Smooth muscle cell (in vitro differentiated cells): ENCODE measurements around the gene TMEM175. TPM values are rescaled to one million over a fixed set of nuclear protein-coding genes. Genes with fewer than 3 reads are reported as not detected.

Experiments used
- DNase-seq: peaks from one replicate; lab custom pipeline; 2025; ENCODE audit not compliant: unreplicated experiment; lab: John Stamatoyannopoulos, UW
- H2AFZ ChIP-seq: fragments of 200-600 bp; sonication (generic); 2 replicates; pipeline ENCODE4 v1.6.0; 2016; ENCODE audit warnings: antibody characterized with exemption, low read depth, mild to moderate bottlenecking
- H3F3A ChIP-seq: fragments of 200-600 bp; sonication (generic); 2 replicates; pipeline ENCODE4 v1.6.0; 2017; ENCODE audit warnings: antibody characterized with exemption, low read depth
- H3K27ac ChIP-seq: fragments of 200-600 bp; sonication (generic); 2 replicates; pipeline ENCODE4 v1.5.1; 2016; ENCODE audit warnings: low read depth, mild to moderate bottlenecking
- H3K27me3 ChIP-seq: fragments of 200-600 bp; sonication (generic); 2 replicates; pipeline ENCODE4 v1.6.1; 2016; ENCODE audit warnings: low read depth, mild to moderate bottlenecking
- H3K36me3 ChIP-seq: fragments of 200-600 bp; sonication (generic); 2 replicates; pipeline ENCODE4 v1.5.1; 2016; ENCODE audit warnings: low read depth
- H3K4me1 ChIP-seq: fragments of 200-600 bp; sonication (generic); 2 replicates; pipeline ENCODE4 v1.5.1; 2016; ENCODE audit warnings: low read depth
- H3K4me2 ChIP-seq: fragments of 200-600 bp; sonication (generic); 2 replicates; pipeline ENCODE4 v1.6.0; 2016; ENCODE audit warnings: mild to moderate bottlenecking
- H3K4me3 ChIP-seq: fragments of 200-600 bp; sonication (generic); 2 replicates; pipeline ENCODE4 v1.5.1; 2016; ENCODE audit warnings: mild to moderate bottlenecking
- H3K79me2 ChIP-seq: fragments of 200-600 bp; sonication (generic); 2 replicates; pipeline ENCODE4 v1.6.0; 2016; ENCODE audit warnings: low read depth, mild to moderate bottlenecking
- H3K9ac ChIP-seq: fragments of 200-600 bp; sonication (generic); 2 replicates; pipeline ENCODE4 v1.6.0; 2016; ENCODE audit warnings: low read depth
- H3K9me3 ChIP-seq: fragments of 200-600 bp; sonication (generic); replicated peaks from 2 replicates; pipeline ENCODE4 v1.5.1; 2016; ENCODE audit warnings: low read depth
- H4K20me1 ChIP-seq: fragments of 200-600 bp; sonication (generic); 2 replicates; pipeline ENCODE4 v1.6.0; 2016; ENCODE audit warnings: low read depth
- CTCF ChIP-seq: fragments of 200-600 bp; sonication (generic); IDR thresholded peaks from 2 replicates; pipeline ENCODE4 v1.5.1; 2017; ENCODE audit warnings: borderline replicate concordance, mild to moderate bottlenecking, antibody characterized with exemption; ENCODE audit not compliant: insufficient read depth, poor library complexity, severe bottlenecking
- WGBS: methylation state at CpG from one replicate; pipeline ENCODE4 v1.1.7; 2016; ENCODE audit warnings: low lambda C conversion rate; 5-methylcytosine and 5-hydroxymethylcytosine counted together
- polyA plus RNA-seq: library from polyadenylated mRNA; unstranded; fragments of >200 nt; fragmentation: Nextera tagmentation; extraction: Ambion mirVana; gene quantifications from 2 replicates; pipeline ENCODE4 v1.2.1, GENCODE V29; 2016
- total RNA-seq: library from RNA; depleted of rRNA; stranded (reverse); fragments of >200 nt; gene quantifications from 2 replicates; pipeline ENCODE4 v1.2.3, GENCODE V29; 2014

Gene TMEM175
- total and polyA plus RNA-seq, 2 experiments from 2014 or later: 20.6 to 27.6 TPM

DNA sequence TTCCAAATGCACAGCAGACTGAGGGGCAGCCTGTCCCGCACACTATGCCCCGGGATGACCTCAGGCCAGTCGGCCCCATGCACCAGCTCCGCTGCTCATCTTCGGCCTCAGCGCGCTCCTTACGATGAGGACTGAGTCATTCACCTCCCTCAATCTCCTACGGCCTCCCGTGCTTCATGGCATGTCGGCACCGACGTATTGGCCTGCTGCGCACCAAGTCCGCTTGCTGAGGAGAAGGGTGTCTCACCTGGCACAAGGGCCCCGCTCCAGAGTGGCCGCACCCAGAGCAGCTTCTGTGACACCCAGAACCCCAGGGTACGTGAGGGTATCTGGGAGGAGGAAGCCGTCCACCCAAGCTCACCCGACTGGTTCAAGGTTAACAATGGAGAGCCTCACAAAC lies 35.6 kb upstream of the TMEM175 start:
- Histone ChIP-seq H3K79me2 (no peaks in the 10 kb centered on the region), H3K4me1 (no peaks in the 10 kb centered on the region), H3K4me2 (no peak overlapping the region), H3K27ac (no peak overlapping the region), H3K4me3 (no peak overlapping the region), H3K9ac (no peak overlapping the region), H3K9me3 (no peaks in the 10 kb centered on the region), H2AFZ (no peak overlapping the region), H3K36me3 (no peaks in the 10 kb centered on the region), H3K27me3 (no peaks in the 10 kb centered on the region), H4K20me1 (peaks cover 38% of the 10 kb centered on the region), H3F3A (no peaks in the 10 kb centered on the region)
- TF ChIP-seq CTCF: no peak
- no peak for DNase-seq
- 95% methylated on average over 20 of the region's 20 CpGs for WGBS

- Histone ChIP-seq H4K20me1 (peaks cover 52% of the 10 kb centered on the region), H3K27ac (no peak overlapping the region)
- WGBS: 97% methylated on average over 15 of the region's 15 CpGs
These were observed 34.1 kb upstream of the TMEM175 start for GRCh38 chr4:898123-898522.

GRCh38 chr4:898869-899555 lies 33.2 kb upstream of the TMEM175 start:
- Histone ChIP-seq H3K9me3 (no peaks in the 10 kb centered on the region), H3K36me3 (no peaks in the 10 kb centered on the region), H3K9ac (no peak overlapping the region), H3K27ac (no peak overlapping the region), H3K4me2 (no peak overlapping the region), H2AFZ (no peak overlapping the region), H3K79me2 (no peaks in the 10 kb centered on the region), H3K4me3 (no peak overlapping the region), H3K4me1 (no peaks in the 10 kb centered on the region), H4K20me1 (peaks cover 52% of the 10 kb centered on the region), H3F3A (no peaks in the 10 kb centered on the region), H3K27me3 (no peaks in the 10 kb centered on the region)
- TF ChIP-seq CTCF: no peak
- DNase-seq: no peak
- WGBS: 96% methylated on average over 27 of the region's 27 CpGs

More at GRCh38 chr4:898123-898522, 34.1 kb upstream of the TMEM175 start:
- no peaks in the 10 kb centered on the region for H3F3A ChIP-seq
- no peak for TF ChIP-seq CTCF
- H3K79me2 ChIP-seq: no peaks in the 10 kb centered on the region
- no peaks in the 10 kb centered on the region for H3K27me3 ChIP-seq
- no peak overlapping the region for H2AFZ ChIP-seq
- no peak overlapping the region for H3K4me3 ChIP-seq
- no peak overlapping the region for H3K4me2 ChIP-seq
- H3K9me3 ChIP-seq: no peaks in the 10 kb centered on the region
- H3K4me1 ChIP-seq: no peaks in the 10 kb centered on the region
- DNase-seq: no peak
- no peak overlapping the region for H3K9ac ChIP-seq
- H3K36me3 ChIP-seq: no peaks in the 10 kb centered on the region

GRCh38 chr4:899556-899906 lies 32.7 kb upstream of the TMEM175 start:
- Histone ChIP-seq H3K9ac (no peak overlapping the region), H3K36me3 (no peaks in the 10 kb centered on the region), H2AFZ (no peak overlapping the region), H3K27me3 (no peaks in the 10 kb centered on the region), H3K4me1 (no peaks in the 10 kb centered on the region), H3K4me3 (no peak overlapping the region), H3K9me3 (no peaks in the 10 kb centered on the region), H3F3A (no peaks in the 10 kb centered on the region), H3K4me2 (no peak overlapping the region), H3K79me2 (no peaks in the 10 kb centered on the region), H3K27ac (no peak overlapping the region), H4K20me1 (peaks cover 52% of the 10 kb centered on the region)
- TF ChIP-seq CTCF: no peak
- no peak for DNase-seq
- WGBS: 96% methylated on average over 12 of the region's 12 CpGs
